Eye (tissue), 1 donor: ENCODE measurements around the gene SLC38A8.

Source experiments
- DNase-seq: peaks from one replicate; pipeline ENCODE4 v3.0.0-alpha.2; 2015

The SLC38A8 gene

DNA sequence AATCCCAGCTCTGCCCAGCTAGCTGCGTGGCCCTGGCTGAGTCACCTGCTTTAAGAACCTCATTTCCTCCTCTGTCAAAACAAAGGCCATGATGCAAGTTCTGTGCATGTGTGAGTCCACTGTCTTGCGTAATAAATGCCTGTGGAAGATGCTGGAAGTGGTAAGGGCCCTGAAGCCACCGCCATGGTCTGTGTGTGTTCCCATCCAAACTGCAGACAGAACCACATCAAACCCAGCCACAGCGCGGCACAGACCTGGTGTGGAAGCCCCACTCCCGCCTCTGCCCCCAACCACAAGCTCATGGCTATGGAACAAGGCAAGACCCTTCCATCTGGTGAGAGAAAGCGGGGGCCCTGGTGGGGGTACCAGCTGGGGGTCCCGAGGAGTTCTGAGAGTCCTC lies 48.5 kb downstream of the SLC38A8 start:
- DNase-seq = no peak

DNA sequence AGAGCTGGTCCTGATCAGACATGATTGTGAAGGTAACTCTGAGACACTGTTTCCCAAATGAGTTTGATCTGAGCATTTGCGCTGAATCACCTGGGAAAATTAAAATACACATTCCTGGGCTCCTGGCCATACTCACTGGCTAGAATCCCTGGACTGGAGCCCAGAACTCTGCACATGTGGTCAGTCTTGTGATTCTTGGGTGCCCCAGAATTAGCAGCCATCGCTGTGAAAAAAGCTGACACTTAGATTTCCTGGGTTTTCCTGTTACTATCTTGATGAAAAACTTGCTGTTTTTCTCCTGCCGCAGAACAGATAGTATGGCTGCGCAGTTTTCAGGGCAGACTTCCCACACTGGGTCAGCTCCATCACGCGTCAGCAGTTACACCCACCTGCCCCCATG lies 50.0 kb downstream of the SLC38A8 start:
- no peak for DNase-seq

- DNase-seq = no peak
Measured at GRCh38 chr16:83990492-83990891, 52.1 kb downstream of the SLC38A8 start.

DNA sequence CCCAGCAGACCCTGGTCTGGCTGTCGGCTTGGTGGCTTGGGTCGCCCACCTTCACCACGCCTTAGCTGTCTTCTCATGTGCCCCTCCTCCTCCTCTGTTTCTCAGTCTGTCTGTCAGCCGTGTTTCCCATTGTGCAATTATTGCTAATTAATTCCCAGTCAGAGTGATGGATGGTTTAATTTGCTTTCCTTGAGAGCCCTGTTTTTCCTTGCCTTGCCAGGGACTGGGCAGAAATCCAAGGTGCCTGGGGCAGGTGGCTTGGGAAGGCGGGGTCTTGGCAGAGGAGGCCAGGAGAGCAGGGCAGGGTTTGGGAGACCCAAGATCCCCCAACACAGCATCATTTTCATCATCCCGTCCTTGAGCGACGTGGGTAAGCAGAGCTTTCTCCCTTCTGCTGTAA lies 53.3 kb downstream of the SLC38A8 start:
- DNase-seq = no peak

DNA sequence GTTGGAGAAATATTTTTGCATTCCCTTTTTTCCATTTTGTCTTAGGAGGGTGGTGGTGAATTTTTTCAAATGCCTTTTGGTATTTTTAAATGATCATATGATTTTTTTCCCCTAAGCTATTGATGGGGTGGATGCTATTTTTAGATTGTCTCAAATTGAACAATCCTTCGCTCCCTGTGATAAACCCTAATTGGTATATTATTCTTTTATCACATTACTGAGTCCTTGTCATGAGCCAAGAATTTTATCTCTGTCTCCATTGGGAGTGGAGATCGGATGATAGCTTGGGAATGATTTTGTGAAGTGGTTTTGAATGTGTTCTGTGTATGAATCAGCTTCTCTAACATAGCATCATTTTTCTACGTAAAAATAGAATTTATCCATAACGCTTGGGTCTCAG lies 59.1 kb downstream of the SLC38A8 start:
- DNase-seq = no peak

GRCh38 chr16:83981799-83982198 lies 60.8 kb downstream of the SLC38A8 start:
- DNase-seq = no peak

GRCh38 chr16:83980794-83981193 lies 61.8 kb downstream of the SLC38A8 start:
- DNase-seq = no peak

GRCh38 chr16:83979441-83979840 lies 63.2 kb downstream of the SLC38A8 start:
- DNase-seq = no peak

GRCh38 chr16:83978401-83978904 lies 64.1 kb downstream of the SLC38A8 start:
- no peak for DNase-seq

- DNase-seq = no peak
Measured at GRCh38 chr16:83977056-83977815, 65.4 kb downstream of the SLC38A8 start.

GRCh38 chr16:83975590-83976260 lies 66.9 kb downstream of the SLC38A8 start:
- DNase-seq = peak; percentile 80

DNA sequence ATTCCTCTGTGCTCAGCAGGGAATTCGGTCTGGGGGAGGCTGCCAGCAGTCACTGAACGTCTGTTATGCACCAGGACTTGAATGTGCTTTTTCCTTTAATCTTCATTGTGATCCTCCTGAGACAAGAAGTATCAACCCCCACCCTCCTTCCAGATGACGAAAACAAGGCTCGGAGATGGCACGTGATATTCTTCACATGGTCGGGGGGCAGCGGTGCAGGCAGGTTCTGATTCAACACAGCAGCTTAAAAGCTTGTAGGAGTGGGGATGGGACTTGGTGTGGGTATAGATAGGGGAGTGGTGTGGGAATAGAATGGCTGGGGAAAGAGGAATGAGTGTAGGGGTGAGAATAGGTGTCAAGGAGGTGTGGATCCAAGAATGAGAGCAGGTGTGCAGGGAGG lies 68.1 kb downstream of the SLC38A8 start:
- DNase-seq = peak; percentile 46

DNA sequence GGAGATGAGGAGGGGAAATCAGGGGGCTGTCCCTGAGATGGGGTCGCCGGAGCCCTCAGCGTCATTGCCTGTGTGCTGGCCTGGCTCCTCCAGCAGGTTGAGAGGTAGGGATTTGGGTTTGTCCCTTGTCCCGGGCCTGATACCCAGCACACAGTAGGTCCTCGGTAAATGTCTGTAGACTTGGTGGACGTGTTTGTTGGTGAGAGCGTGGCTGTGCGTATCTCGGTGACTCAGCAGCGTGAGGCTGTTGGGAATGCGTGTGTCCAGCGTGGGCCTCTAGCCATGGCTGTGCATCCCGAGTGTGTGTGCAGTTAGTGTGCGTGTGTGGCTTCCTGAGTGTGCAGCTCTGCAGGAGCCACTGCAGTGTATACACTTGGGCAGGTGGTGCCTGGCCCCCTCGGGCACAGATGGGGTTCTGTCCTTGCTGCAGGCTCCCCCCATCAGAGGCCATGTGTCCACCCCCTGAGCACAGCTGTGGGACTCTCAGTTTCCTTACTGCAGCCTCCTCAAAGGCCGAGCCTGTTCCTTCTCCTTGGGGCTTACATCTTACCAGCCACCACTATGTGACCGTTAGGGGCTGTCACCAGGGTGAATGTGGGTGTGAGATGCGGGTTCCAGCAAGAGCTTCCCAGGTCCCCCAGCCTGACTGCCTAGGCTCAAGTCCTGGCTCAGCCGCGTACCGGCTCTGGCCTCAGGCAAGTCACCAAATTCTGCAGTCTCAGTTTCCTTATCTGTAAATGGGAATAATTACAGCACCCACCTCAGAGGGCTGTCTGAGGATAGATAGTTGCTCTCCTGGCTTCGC lies 68.8 kb downstream of the SLC38A8 start:
- DNase-seq = no peak

DNA sequence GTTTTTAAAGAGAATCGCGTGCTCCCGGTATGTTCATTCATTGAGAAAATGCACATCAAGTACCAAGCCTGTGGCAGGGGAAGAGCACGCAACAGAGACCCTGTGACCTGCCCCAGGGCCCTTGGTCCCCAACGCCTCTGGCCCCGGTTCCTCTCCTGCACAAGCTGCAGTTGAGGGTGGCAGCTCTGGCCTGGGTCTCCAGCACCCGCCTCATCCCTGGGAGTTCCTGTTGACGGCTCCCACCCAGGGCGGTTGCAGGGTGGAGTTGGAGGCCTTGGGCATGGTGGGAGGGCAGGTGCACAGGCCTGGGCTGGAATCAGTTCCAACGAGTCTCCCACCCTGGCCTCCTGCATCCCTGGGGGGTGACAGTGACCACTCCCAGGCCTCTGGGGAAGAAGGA lies 69.5 kb downstream of the SLC38A8 start:
- no peak for DNase-seq

- DNase-seq = no peak
Measured at GRCh38 chr16:83972256-83973008, 70.2 kb downstream of the SLC38A8 start.

GRCh38 chr16:83971165-83972130 lies 71.1 kb downstream of the SLC38A8 start:
- DNase-seq = no peak

DNA sequence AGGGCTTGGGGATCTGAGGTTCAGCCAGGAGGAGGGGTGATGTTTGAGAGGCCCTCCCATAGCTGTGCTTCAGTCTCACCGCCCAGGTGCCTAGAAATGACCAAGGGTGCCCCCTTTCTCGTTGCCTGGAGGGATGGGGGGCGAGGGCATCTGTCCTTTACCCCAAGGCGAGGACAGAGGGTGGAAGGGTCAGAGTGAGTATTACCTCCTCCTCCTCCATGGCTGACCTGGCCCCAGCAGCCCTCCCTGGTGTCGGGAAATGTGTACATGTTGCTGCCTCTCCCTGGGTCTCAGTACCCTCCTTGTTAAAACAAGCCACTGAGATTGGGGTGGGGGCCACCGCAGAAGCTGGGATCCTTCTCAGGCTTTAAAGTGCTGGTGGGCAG lies 72.2 kb downstream of the SLC38A8 start:
- no peak for DNase-seq

DNA sequence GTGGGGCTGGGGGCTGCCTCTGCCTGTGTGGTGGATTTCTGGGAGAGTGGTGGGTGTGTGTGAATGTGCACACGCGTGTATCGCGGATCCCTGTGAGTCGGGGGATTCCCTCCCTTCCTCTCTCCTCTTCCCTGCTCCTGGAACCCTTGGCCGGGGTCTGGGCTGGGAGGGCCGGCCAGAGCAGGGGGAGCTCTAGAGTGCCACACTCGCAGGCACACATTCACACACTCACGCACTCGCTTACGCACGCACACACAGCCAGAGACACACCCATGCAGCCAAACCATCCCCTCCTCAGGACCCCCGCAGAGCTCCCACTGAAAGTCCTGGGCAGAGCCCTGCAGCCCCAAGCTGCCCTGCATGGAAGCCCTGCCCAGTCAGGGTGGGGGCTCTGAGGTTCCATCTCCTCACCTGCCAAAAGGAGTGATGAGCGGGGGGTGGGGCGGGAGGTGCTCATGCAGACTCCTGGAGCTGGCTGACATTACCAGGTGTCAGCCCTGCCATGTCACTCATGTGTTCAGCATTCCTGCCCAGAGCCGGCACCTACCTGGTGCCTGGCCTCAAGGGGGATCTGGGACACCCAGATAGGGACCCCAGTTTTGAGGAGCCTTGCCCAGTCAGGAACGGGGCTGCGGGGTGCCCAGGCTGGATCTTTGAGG lies 72.7 kb downstream of the SLC38A8 start:
- no peak for DNase-seq

DNA sequence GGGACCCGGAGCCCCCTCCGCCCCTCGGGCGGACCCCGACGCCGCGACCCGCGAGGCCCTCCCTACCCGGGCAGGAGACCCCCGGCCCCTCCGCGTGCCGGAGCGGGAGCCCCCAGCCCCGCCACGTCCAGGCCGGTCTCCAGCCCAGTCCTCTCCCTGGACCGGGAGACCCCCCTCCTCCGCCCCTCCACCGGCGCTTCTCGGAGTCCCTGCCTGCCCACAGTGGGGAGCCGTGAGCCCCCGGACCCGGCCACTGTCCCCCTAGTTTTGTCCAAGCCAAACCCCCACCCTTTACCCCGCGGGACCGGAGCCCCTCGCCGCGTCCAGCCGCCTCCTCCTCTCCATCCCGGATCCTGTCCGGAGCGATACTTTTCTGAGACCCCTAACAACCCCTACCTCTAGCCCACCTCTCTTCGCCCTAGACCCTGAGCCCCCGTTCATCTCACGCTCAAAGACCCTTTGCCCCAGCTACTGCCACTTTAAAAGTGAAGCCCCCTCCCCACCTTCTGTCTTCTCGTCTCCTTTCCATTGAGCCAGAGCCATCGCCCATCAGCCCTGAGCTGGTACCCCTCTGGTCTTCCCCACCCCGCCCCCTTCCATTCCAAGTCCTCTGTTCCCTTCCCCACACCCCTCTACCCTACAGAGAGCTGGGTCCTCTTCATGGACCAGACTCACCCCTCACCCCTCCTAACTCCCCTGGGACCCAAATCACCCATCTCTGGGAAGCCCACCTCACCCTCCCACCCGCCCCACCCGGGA lies 73.5 kb downstream of the SLC38A8 start:
- peak; percentile 55 for DNase-seq

GRCh38 chr16:83968306-83968851 lies 74.2 kb downstream of the SLC38A8 start:
- DNase-seq = peak; percentile 50
